ENCODE results near the gene NTN1.

NTN1 gene

DNA sequence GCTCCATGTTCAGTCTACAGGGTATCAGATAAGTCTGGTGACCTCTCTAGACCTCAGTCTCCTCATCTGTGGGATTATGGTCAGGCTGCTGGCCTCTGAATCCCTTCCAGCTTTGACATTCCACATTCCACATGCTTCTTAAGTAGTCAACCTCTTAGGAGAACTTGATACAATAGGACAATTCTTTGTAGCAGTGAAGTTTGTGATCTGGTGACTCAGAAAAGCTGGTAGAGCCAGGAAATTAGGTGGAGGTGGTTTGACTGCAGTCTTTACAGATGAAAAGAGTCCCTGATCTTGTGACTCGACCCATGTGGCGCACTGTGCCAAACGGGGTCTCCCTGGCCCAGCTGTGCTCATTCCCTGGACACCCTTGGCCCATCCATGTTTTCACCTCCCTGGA is 147.8 kb downstream of the NTN1 start:
- no peak for DNase-seq

DNA sequence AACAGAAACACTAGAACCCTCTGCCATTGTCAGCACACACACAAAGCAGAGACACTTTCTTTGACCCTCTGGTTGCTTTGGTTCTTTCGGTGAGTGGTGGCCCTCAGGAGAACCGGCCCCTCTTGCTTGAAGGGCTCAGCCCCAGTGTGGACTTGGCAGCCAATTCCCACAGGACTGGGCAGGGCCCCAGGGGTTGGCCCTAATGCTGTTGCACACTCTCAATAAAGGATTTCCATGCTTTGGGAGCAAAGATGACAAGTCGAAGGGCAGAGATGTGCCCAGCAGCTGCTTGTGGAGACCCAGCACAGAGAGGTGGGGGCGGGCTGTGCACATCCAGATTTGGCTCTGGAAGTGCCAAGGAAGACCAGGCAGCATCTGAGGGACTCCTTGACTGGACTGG is 149.0 kb downstream of the NTN1 start:
- no peak for DNase-seq

DNA sequence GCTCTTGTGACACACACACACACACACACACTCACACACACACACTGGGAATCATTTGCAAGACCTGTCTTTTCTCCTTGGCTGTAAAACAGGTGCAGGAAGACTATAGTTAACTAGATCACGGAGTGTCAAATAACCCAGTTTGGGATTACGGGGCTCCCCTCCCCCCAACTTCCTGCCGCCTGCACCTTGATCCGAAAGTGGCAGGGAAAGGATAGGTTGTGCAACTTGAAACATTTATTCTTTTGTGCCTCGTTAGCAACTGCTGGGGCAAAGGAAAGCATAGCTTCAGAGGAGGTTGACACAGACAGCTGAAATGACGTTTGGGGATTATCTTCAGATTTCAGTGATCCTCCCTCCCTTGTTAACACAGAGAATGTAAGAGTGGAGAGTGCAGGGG is 149.5 kb downstream of the NTN1 start:
- no peak for DNase-seq

DNA sequence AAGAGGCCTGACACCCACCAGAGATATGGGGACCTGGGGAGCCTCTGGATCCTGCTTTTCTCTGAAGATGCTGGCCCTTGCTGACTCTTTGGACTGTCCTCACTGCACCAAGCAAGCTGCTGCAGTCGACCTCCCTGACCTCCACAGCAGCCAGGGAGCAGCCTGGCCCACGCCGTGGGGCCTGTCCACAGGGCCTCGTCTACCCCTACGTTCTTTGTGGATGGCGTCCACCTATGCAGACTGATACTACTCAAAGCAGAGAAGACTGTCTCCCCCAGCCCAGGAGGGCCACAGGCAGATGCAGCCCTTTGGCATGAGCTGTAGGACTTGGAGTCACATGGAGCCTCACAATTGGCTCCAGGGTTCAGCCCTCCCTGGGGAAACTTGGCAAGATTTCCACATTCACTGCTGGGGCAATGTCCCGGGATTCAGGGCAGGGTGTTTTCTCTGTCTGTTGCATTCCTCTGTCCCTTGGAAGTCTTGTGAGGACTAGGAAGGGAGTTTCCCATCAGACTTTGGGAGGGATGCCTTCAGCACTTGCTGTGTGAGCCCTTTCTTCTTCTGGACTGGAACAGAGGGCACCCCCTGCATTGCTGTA is 152.2 kb downstream of the NTN1 start:
- no peak for DNase-seq

DNA sequence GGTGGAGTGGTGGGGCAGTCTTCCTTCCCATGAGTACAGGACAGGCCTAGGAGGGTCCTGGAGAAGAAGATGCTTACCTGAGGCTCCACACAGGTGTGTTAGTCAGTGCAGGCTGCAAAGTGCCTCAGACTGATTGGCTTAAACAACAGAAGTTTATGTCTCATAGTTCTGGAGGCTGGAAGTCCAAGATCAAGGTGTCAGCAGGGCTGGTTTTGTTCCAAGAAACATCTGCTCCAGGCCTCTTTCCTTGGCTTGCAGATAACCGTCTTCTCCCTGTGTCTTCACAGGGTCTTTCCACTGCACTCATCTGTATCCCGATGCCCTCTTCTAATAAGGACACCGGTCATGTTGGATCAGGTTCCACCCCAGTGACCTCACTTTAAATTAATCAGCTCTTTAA is 153.0 kb downstream of the NTN1 start:
- no peak for DNase-seq

DNA sequence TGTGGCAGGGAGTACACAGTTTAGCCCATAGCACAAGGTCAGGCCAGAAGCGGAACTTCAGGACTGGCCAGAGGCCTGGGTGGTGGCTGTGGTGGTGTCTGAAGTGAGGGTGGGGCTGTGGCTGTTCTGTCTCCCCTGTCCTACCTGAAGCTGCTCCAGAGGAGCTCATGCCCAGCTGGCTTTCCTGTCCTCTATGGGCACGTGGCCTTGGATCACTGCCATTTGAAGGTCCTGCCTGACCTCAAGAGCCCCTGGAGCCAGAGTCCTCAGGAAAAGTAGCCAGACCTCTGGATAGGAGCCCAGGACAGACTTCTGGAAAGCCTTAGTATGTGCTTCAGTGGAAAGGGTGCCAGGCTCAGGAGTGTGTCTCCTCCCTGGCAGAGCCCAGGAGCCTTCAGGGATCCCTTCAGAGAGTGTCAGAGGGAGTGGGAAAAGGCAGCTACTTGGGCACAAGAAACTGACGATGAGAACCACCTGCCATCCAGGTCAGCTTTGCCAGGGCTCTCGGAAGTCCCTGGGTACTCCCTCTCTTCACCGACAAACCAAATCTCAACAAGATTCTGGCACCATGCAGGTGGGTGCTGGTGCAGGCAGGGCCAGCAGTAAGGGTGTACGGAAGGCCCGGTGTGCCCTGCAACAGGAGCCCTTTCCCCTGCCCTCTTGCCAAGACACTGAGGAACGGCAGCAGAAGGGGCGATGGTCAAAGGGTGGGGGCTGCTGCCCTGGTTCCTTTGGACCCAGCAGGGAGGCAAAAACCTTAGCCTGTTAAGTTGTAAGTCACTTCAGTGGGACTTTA is 153.7 kb downstream of the NTN1 start:
- no peak for DNase-seq

DNA sequence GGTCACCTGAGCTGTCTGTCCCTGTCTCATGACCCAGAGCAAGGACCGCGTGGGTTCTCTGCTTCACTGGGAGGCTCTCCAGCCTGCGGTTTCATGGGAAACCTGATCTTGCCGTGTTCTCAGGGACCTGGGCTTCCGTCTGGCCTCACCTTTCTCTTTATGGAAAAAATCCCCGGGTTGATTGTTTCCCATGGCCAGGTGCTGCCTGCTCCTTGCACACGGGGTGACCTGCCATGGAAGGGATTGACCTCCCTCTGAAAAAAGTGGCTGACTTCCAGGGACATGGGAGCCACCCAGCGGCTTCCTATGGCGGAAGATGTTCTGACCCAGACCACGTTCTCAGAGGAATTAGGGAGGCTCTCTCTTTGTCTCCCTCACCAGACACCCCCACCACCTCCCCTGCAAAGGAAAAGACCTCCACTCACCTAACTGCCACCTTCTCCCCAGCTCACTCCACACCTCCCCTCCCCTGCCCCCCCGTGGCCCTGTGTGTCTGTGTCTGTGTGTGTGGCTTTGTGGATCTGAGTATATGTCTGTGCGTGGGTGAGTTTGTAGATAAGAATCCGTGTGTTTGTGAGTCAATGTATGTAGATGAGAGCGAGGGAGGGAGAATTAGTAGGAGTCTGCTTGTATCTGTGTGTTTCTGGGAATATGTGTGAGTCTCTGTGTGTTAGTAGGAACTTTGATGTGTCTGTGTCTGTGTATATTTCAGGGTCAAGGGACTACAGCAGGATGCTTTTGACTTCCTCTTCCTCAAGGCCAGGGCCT is 154.6 kb downstream of the NTN1 start:
- no peak for DNase-seq

DNA sequence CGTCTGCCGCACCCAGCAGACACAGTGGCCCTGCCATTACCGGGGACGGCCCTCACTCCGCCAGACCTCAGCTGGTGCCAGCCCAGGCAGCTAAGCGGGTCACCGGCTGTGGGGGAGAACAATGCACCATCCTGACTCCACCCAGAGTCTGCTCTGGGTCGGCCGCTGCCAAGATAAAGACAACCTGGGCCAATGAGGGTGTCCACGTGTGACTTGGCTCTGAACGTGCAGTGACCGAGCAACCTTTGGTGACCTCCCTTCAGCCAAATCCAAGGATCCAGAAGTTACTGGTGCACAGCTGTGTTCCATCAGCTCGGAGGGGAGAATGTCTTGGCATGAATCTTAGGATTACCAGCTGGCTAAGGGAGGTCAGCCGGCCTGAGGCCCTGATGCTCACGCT is 155.9 kb downstream of the NTN1 start:
- no peak for DNase-seq

DNA sequence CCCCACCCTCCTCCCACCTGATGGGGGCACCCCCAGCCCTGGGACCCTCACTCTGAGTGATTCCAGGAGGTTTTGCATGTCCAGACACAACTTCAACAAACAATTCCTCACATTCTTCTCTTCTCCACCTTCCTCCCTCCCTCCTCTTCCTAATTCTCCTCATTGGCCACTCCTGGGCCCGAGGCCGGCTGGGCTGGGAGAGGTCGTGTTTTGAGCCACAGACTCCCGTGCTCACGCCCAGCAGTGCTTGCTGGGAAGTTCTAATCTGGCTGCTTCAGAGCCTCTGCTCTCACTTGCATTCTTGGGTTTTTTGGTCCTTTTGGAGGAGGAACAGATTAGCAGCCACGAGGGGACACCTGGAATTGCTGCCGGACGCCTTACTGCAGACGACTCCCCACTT is 157.0 kb downstream of the NTN1 start:
- DNase-seq: no peak

DNA sequence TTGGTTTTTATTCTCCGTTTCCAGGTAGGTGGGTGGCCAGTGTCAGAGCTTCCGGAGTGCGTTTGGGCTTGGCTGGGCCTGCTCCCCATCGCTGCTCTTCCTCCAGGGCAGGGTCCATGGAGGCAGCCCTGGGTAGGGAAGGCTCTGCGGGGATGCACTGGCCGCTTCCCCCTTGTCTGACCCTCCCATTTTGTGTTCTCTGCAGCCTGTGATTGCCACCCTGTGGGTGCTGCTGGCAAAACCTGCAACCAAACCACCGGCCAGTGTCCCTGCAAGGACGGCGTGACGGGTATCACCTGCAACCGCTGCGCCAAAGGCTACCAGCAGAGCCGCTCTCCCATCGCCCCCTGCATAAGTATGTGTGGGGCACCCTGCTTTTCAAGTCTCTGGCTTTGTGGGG is 158.3 kb downstream of the NTN1 start:
- no peak for DNase-seq

DNA sequence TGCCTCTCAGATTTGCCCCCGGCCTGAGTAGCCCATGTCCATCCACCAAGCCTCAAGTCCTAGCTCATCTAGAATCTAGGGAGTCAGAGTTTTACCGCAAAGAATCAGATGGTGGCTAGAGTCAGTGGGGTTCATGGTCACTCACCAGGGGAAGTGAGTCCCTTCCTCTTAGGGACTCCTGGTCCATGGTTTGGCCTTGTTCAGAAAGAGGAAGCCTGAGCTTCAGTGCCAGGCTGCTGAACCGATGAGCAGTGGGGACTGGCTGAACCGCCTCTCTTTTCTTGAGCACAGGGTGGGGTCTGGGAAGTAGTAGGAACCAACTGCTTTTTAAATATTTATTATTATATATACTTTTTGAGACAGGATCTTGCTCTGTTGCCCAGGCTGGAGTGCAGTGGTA is 160.3 kb downstream of the NTN1 start:
- DNase-seq: peak; percentile 93

DNA sequence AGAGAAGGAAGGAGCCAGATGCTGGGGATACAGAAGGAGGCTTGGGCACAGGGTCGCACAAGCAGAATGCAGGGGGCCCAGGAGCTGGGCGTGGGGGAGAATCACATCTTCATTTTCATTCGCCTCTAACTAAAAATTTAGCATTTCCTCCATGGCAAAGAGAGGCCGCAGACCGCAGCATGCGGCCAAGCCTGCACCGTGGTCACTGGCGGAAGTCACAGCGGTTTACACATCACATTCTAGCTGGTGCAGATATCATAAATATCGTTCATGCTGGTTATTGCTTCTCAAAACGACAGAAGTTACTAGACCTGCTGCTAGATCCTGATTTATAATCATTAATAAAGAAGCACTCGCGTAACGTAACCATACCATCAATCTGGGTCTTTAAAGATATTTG is 162.0 kb downstream of the NTN1 start:
- peak; percentile 90 for DNase-seq

DNA sequence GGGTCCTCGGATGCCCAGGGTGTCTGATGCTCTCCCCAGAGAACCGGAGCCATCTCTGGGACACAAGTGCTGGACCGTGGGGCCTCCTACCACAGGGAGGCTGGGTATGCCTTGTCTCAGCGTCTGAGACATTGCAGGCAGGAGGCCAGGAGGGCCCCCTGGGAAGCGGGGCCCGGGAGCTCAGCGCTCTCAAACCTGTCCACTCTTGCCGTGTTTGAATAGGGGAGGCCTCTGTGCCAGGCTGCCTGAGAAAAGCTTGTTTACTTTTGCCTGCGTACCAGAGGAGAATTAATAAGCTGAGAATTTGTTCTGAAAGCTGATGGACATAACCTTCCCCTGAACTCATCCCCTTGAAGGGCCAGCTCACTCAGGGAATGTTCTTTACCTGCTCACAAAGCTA is 163.8 kb downstream of the NTN1 start:
- DNase-seq: no peak

DNA sequence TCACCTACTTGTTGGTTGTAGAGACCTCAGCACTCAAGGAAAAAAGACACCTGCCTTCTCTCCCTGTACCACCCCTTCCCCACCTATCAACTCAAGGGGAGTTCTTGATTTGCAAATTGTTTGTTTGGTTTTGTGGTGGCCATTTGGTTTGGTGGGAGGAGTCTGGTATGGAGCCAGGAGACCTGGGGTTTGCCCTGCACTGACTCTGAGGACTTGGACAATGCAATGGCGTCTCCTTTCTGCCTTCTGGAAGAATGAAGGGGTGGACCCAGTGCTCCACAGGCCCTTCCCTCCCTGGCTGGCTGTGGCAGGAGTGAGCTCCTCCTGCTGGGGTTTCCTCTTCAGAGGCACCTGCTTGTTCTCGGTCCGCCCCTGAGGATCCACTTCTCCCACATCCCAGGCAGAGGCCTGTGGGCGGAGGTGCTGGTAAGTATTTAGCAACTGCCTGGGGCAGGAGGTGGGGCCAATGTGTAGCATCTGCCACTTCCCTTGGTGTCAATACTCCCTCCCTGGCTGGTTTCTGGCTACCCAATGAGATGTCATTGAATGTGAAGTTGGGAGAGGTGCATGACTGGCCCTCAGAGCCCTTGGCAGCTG is 164.5 kb downstream of the NTN1 start:
- DNase-seq: peak; percentile 88

DNA sequence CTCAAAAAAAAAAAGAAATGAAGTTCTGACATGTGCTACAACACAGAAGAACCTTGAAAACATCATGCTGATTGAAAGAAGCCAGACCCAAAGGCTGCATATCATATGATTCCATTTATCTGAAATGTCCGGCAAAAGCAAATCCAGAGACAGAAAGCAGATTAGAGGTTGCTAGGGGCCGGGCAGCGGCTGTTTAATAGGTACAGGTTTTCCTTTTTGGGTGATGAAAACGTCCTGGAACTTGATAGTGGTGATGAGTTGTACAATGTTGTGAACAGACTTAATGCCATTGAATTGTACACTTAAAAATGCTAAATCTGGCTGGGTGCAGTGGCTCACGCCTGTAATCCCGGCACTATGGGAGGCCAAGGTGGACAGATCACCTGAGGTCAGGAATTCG is 166.5 kb downstream of the NTN1 start:
- no peak for DNase-seq

DNA sequence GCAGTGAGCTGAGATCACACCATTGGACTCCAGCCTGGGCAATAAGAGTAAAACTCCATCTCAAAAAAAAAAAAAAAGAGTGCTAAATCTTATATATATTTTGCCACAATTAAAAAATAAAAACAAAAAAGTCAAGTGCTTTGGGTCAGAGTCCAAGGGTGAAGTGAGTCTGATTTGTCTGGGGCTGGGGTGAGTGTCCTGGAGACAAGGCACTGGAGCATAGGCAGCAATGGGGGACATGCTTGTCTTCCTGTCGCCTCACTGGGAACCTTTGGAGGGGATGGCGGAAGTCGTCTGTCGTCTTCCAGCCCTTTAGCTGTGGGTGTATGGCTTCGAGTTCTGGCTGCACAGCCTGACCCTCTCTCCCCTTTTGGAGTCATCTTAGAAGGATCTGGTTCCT is 167.1 kb downstream of the NTN1 start:
- no peak for DNase-seq

DNA sequence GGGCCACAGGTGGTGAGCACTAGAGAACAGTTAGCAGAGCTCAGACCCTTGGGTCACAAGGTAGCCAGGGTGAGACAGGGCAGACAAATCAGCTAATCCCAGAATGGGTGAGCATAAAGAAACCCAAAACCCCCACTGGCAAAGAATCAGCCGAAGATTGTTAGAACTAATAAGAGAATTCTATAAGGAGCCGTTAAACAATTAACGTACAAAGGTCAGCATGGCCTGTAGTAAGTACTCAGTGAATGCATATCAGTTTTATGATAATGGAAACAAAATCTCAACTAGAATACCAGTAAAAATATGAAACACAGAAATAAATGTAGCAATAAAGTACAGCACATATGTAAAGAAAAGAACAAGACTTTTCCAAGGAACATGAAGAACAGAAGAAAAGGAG is 168.6 kb downstream of the NTN1 start:
- no peak for DNase-seq

DNA sequence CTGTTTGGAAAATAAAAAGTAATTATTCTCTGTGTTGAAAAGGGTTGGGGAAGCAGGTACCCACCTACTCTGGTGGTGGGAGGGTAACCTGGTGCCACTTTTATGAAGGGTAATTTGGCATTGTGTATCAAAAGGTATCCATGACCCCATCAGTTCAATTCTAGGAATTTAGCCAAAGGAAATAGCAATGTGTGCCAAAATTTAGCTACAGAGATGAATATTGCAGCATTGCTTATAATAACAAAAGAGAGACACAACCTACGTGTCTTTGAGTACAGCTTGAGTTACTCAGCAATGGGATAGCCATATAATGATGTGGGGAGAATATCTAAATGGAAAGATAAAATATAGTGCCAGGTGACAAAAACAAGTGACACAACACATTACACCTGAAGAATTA is 170.7 kb downstream of the NTN1 start:
- DNase-seq: no peak

DNA sequence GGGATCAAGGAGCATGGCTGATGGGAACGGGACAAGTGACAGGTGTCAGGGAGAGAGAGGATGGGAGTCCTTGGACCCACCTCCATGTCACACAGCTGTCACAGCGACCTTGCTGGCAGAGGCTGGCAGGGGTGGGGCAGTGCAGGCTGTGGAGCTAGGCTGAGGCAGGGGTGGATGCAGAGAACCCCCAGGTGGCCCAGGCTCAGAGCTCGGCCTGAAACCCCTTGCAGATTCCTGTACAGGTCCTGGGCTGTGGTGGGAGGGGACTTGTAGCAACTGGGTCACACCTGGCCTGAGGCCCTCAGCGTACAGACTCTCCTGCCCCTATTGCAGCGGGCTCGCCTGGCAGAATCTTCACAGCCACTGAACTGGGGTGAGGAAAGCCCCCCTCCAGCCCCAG is 174.1 kb downstream of the NTN1 start:
- no peak for DNase-seq

DNA sequence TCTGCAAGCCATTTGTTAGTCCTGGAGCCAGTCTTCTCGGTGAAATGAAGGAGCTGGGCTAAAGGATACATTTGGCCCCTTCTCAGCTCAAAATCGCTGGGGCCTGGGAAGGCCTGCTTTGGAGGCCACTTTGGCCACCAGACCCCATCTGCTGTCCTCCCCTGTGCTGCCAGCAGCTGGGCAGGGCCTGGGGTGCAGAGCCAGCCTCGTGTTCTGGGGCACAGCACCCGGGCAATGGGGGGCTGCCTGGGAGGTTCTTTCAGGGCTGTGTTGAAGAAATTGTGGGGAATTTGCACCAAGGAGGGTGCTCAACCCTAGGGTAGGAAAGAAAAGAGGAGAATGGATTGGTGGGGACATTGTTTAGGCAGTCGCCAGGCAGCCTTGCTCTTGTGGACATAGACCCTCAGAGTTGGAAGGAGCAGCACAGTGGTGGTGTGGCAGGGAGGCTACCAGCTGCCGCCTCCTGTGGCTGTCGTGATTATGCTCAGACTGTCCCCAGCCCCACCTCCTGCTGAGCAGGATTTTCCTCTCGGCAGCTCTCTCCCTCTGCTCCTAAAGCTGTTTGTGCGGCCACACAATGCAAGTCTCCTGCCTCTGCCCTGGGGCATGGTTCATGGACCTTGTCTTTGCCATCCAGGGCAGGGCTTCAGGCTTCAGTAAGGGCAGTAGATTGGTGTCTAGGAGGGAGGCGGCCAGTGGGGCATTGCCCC is 174.8 kb downstream of the NTN1 start:
- no peak for DNase-seq

DNA sequence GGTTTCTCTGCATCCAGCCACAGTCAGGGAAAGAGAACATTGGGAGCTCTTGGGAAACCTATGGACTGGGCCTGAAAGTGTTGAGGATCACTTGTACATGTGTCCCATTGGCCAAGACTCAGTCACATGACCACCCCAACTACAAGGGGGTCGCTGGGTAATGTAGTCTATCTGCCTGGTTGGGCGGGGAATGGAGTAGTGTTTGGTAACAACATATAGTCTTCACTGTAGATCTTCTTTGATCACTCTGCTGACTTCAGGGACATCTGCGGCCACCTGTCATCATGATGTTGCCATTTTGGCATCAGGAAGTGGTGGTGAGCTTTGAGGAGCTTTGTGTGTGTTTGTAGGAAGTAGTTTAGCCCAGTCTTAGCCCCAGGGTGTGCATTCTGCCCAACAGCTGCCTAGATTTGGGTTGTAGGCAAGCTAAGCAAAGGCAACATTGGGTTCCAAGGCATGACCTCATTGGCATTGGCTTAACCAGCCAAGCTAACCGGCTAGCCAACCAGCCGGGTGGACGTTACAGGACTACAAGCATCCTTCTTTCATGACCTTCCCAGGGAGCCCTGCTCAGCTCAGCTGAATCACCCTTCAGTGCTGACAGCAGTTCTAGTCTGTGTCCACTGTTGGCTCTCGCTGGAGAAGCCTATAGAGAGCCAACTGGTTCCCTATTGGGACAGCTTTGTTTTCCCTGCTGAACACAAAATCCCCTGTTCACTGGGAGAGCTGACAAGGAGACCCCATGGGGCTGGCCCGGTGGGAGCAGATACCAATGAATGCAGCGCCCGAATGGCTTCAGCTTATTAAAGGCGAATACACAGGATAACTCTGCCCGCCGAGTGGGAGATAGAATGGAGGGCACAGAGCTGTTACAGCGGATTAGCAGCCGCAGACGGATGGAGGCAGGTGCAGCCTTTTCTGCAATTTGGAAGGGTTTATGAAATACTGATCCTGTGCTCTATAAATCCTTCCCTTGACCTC is 178.6 kb downstream of the NTN1 start:
- peak; percentile 32 for DNase-seq
